GM18520 (cell line): ENCODE results near the gene PPP1R7.

ENCODE experiments used
- ATAC-seq: cut with Tn5 transposase; IDR thresholded peaks from one replicate; pipeline ENCODE4 v1.9.1; 2021; ENCODE audit not compliant: unreplicated experiment

Gene PPP1R7

GRCh38 chr2:241118737-241119505 is 31.3 kb upstream of the PPP1R7 start:
- ATAC-seq = no peak

- no peak for ATAC-seq
Measured at GRCh38 chr2:241120440-241120839, 29.8 kb upstream of the PPP1R7 start.

GRCh38 chr2:241121008-241121407 is 29.3 kb upstream of the PPP1R7 start:
- ATAC-seq = no peak

GRCh38 chr2:241122376-241123002 is 27.8 kb upstream of the PPP1R7 start:
- ATAC-seq = no peak

GRCh38 chr2:241123816-241124536 is 26.3 kb upstream of the PPP1R7 start:
- ATAC-seq = no peak

- ATAC-seq = no peak
Measured at GRCh38 chr2:241125626-241126025, 24.6 kb upstream of the PPP1R7 start.

- ATAC-seq = no peak
Measured at GRCh38 chr2:241126201-241126611, 24.1 kb upstream of the PPP1R7 start.

GRCh38 chr2:241126771-241127202 is 23.5 kb upstream of the PPP1R7 start:
- no peak for ATAC-seq

- no peak for ATAC-seq
Measured at GRCh38 chr2:241128266-241128665, 22.0 kb upstream of the PPP1R7 start.

- no peak for ATAC-seq
Measured at GRCh38 chr2:241129086-241129871, 21.0 kb upstream of the PPP1R7 start.

GRCh38 chr2:241130316-241130715 is 20.0 kb upstream of the PPP1R7 start:
- no peak for ATAC-seq

- no peak for ATAC-seq
Measured at GRCh38 chr2:241131531-241131930, 18.7 kb upstream of the PPP1R7 start.

GRCh38 chr2:241132538-241133435 is 17.5 kb upstream of the PPP1R7 start:
- ATAC-seq = no peak

GRCh38 chr2:241133436-241133820 is 16.8 kb upstream of the PPP1R7 start:
- ATAC-seq = no peak

- no peak for ATAC-seq
Measured at GRCh38 chr2:241134711-241135110, 15.6 kb upstream of the PPP1R7 start.

GRCh38 chr2:241135737-241136136 is 14.5 kb upstream of the PPP1R7 start:
- ATAC-seq = no peak

- ATAC-seq = no peak
Measured at GRCh38 chr2:241136191-241136590, 14.1 kb upstream of the PPP1R7 start.

- no peak for ATAC-seq
Measured at GRCh38 chr2:241136661-241137260, 13.5 kb upstream of the PPP1R7 start.

- ATAC-seq = no peak
Measured at GRCh38 chr2:241137276-241138190, 12.7 kb upstream of the PPP1R7 start.
